DND-41 (cell line): ENCODE measurements around the gene NECAB3.

Experiments used
- CTCF ChIP-seq: IDR thresholded peaks from 2 replicates; pipeline ENCODE4 v1.5.1; 2012; ENCODE audit warnings: borderline replicate concordance, low read length, moderate library complexity, mild to moderate bottlenecking; ENCODE audit not compliant: poor library complexity, severe bottlenecking; ENCODE audit errors: extremely low read depth
- EZH2 ChIP-seq: IDR thresholded peaks from 3 replicates; pipeline ENCODE4 v1.6.1; 2012; ENCODE audit warnings: borderline replicate concordance, low read depth, mild to moderate bottlenecking, moderate library complexity, low read length, inconsistent platforms; ENCODE audit not compliant: severe bottlenecking

GRCh38 chr20:33666293-33667244, 7.7 kb downstream of the NECAB3 start, which contains the start of gene ACTL10:
- TF ChIP-seq CTCF, result no peak
- TF ChIP-seq EZH2, result no peak
